Osteoblast (primary cell): ENCODE data around the gene KIAA0232. TPM values are rescaled to one million over a fixed set of nuclear protein-coding genes. Genes with fewer than 3 reads are reported as not detected.
"Not testable (repeated sequence)": the region's sequence is repeated elsewhere in the genome, so short reads cannot be mapped to it uniquely, and the experiment has no call there.

ENCODE experiments used
- DNase-seq: peaks from one replicate; pipeline ENCODE4 v3.0.0; 2011; ENCODE audit warnings: low spot score, mixed read lengths; ENCODE audit not compliant: insufficient read length; ENCODE audit errors: missing footprints
- H2AFZ ChIP-seq: 2 replicates; pipeline ENCODE4 v1.6.0; 2011; ENCODE audit warnings: mild to moderate bottlenecking, low read length
- H3K27ac ChIP-seq: 2 replicates; pipeline ENCODE4 v1.5.1; 2011; ENCODE audit warnings: mild to moderate bottlenecking, low read depth, low read length, moderate library complexity
- H3K27me3 ChIP-seq: 2 replicates; pipeline ENCODE4 v1.6.0; 2012; ENCODE audit warnings: mild to moderate bottlenecking, control low read depth, inconsistent platforms, low read length, moderate library complexity; ENCODE audit not compliant: insufficient read depth
- H3K36me3 ChIP-seq: 2 replicates; pipeline ENCODE4 v1.5.1; 2011; ENCODE audit warnings: mild to moderate bottlenecking, low read length, control low read depth, moderate library complexity; ENCODE audit not compliant: insufficient read depth
- H3K4me1 ChIP-seq: 2 replicates; pipeline ENCODE4 v1.5.1; 2011; ENCODE audit warnings: mild to moderate bottlenecking, low read length, control low read depth, moderate library complexity; ENCODE audit not compliant: insufficient read depth
- H3K4me2 ChIP-seq: 2 replicates; pipeline ENCODE4 v1.6.0; 2011; ENCODE audit warnings: mild to moderate bottlenecking, low read length; ENCODE audit not compliant: insufficient read depth
- H3K4me3 ChIP-seq: fragments of 200-600 bp; sonication (generic); 3 replicates; pipeline ENCODE4 v1.5.1; 2012; ENCODE audit warnings: mild to moderate bottlenecking, low read length, inconsistent platforms; ENCODE audit not compliant: insufficient read depth
- H3K79me2 ChIP-seq: 2 replicates; pipeline ENCODE4 v1.6.0; 2012; ENCODE audit warnings: mild to moderate bottlenecking, low read length, control low read depth, inconsistent platforms; ENCODE audit not compliant: insufficient read depth
- H3K9me3 ChIP-seq: 2 replicates; pipeline ENCODE4 v1.5.1; 2011; ENCODE audit warnings: low read depth, low read length, control low read depth
- H4K20me1 ChIP-seq: 2 replicates; pipeline ENCODE4 v1.6.0; 2012; ENCODE audit warnings: mild to moderate bottlenecking, low read length, control low read depth; ENCODE audit not compliant: insufficient read depth
- total RNA-seq: library from RNA; depleted of rRNA; stranded (reverse); fragments of >200 nt; gene quantifications from 2 replicates; pipeline ENCODE4 v1.2.3, GENCODE V29; 2012
- TF ChIP-seq, protein P1 (sequence below): IDR thresholded peaks from 2 replicates; pipeline ENCODE4 v1.5.1; 2011; ENCODE audit warnings: mild to moderate bottlenecking, low read depth, low read length, moderate library complexity; ENCODE audit errors: extremely low read depth

The KIAA0232 gene
- total RNA-seq, 1 donor = 23.9 TPM

- H3K4me3 ChIP-seq = no peak overlapping the region
- no peak overlapping the region for H3K4me2 ChIP-seq
- no peaks in the 10 kb centered on the region for H3K27me3 ChIP-seq
- H3K4me1 ChIP-seq = peaks cover 8% of the 10 kb centered on the region
- DNase-seq = no peak
- H3K27ac ChIP-seq = no peak overlapping the region
- no peaks in the 10 kb centered on the region for H3K9me3 ChIP-seq
- H4K20me1 ChIP-seq = peaks cover 51% of the 10 kb centered on the region
- H3K36me3 ChIP-seq = peaks cover 9% of the 10 kb centered on the region
- peaks cover 92% of the 10 kb centered on the region for H3K79me2 ChIP-seq
- H2AFZ ChIP-seq = no peak overlapping the region
- TF ChIP-seq, protein P1, sequence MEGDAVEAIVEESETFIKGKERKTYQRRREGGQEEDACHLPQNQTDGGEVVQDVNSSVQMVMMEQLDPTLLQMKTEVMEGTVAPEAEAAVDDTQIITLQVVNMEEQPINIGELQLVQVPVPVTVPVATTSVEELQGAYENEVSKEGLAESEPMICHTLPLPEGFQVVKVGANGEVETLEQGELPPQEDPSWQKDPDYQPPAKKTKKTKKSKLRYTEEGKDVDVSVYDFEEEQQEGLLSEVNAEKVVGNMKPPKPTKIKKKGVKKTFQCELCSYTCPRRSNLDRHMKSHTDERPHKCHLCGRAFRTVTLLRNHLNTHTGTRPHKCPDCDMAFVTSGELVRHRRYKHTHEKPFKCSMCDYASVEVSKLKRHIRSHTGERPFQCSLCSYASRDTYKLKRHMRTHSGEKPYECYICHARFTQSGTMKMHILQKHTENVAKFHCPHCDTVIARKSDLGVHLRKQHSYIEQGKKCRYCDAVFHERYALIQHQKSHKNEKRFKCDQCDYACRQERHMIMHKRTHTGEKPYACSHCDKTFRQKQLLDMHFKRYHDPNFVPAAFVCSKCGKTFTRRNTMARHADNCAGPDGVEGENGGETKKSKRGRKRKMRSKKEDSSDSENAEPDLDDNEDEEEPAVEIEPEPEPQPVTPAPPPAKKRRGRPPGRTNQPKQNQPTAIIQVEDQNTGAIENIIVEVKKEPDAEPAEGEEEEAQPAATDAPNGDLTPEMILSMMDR = no peak
These were observed 5.6 kb downstream of the KIAA0232 start for GRCh38 chr4:6788123-6788522.

DNA sequence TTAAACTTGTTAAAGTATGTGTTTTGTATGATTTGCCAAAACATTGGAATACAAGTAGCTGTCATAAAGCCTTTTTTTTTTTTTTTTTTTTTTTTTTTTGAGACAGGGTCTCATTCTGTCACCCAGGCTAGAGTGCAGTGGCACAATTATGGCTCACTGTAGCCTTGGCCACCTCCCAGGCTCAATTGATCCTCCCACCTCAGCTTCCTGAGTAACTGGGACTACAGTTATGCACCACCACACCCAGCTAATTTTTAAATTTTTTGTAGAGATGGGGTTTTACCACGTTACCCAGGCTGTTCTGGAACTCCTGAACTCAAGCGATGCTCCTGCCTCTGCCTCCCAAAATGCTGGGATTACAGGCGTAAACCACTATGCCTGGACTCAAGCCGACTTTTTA, 8.7 kb downstream of the KIAA0232 start:
- not testable (repeated sequence) for DNase-seq, H3K27ac ChIP-seq, H3K9me3 ChIP-seq, H3K4me1 ChIP-seq, H3K4me2 ChIP-seq, H3K4me3 ChIP-seq, H3K27me3 ChIP-seq, H2AFZ ChIP-seq, H3K36me3 ChIP-seq
- Histone ChIP-seq H3K79me2 (peaks cover 94% of the 10 kb centered on the region), H4K20me1 (peaks cover 46% of the 10 kb centered on the region)

- not testable (repeated sequence) for H3K36me3 ChIP-seq, H2AFZ ChIP-seq, H3K4me1 ChIP-seq, H3K9me3 ChIP-seq, DNase-seq, H3K4me3 ChIP-seq, H3K27ac ChIP-seq, H3K4me2 ChIP-seq, H3K27me3 ChIP-seq
- Histone ChIP-seq H3K79me2 (peaks cover 94% of the 10 kb centered on the region), H4K20me1 (peaks cover 47% of the 10 kb centered on the region)
These were observed 9.3 kb downstream of the KIAA0232 start for GRCh38 chr4:6791796-6792195.

DNA sequence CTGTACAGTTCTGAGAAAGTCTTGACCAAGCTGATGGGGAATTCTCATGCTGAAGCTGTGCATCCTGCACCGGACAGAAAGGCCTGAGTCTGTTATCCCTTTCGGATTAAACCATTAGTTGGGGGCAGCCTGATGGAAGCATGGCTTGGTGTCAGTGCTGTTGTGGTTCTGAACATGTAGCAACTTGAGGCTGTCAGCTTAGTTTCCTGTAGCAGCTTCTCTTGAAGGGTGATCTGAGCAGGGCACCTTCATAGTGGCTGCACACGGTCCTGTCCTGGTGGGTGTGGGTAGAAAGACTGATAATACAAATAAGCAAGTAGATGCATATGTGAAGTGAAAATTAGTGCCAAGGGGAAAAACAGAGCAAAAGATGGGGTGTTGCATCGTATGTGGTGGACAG, 11.7 kb downstream of the KIAA0232 start:
- Histone ChIP-seq H3K27me3 (no peaks in the 10 kb centered on the region), H3K9me3 (no peaks in the 10 kb centered on the region), H3K27ac (no peak overlapping the region), H3K4me2 (no peak overlapping the region), H3K79me2 (peaks cover 92% of the 10 kb centered on the region), H3K36me3 (peaks cover 4% of the 10 kb centered on the region), H2AFZ (no peak overlapping the region), H4K20me1 (peaks cover 42% of the 10 kb centered on the region), H3K4me3 (no peak overlapping the region), H3K4me1 (peaks cover 6% of the 10 kb centered on the region)
- TF ChIP-seq, protein P1 = no peak
- DNase-seq = no peak

GRCh38 chr4:6795821-6796220, 13.3 kb downstream of the KIAA0232 start:
- H3K79me2 ChIP-seq = peaks cover 93% of the 10 kb centered on the region
- H3K4me2 ChIP-seq = no peak overlapping the region
- peaks cover 6% of the 10 kb centered on the region for H3K4me1 ChIP-seq
- no peaks in the 10 kb centered on the region for H3K9me3 ChIP-seq
- DNase-seq = peak; percentile 29
- no peak overlapping the region for H2AFZ ChIP-seq
- peaks cover 4% of the 10 kb centered on the region for H3K36me3 ChIP-seq
- no peak overlapping the region for H3K27ac ChIP-seq
- H3K4me3 ChIP-seq = no peak overlapping the region
- H4K20me1 ChIP-seq = peaks cover 41% of the 10 kb centered on the region
- TF ChIP-seq, protein P1 = no peak
- no peaks in the 10 kb centered on the region for H3K27me3 ChIP-seq

DNA sequence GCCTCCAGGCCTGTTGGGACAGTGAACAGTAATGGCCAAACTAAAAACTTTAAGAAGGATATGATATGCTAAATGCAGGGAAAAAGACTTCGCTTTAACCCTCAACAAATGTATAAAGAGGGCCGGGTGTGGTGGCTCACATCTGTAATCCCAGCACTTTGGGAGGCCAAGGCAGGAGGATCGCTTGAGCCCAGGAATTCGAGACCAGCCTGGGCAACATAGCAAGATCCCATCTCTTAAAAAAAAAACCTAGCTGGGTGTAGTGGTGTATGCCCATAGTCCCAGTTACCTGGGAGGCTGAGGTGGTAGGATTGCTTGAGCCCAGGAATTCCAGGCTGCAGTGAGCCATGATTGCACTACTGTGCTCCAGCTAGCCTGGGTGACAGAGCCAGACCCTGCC, 14.8 kb downstream of the KIAA0232 start:
- not testable (repeated sequence) for H3K4me2 ChIP-seq, DNase-seq, H3K27ac ChIP-seq, H3K4me1 ChIP-seq, H3K27me3 ChIP-seq, H3K36me3 ChIP-seq, H3K9me3 ChIP-seq, H2AFZ ChIP-seq, H3K4me3 ChIP-seq
- peaks cover 45% of the 10 kb centered on the region for H4K20me1 ChIP-seq
- H3K79me2 ChIP-seq = peaks cover 97% of the 10 kb centered on the region
